KOPT-K1 (cell line): ENCODE data around the gene EPHA10.

Experiments
- H3K27ac ChIP-seq: fragments of 200-600 bp; sonication (generic); 2 replicates; pipeline ENCODE4 v1.5.1; 2016; ENCODE audit warnings: antibody characterized with exemption, mild to moderate bottlenecking, low read depth, low read length; ENCODE audit not compliant: poor library complexity, severe bottlenecking
- H3K36me3 ChIP-seq: fragments of 200-600 bp; sonication (generic); 2 replicates; pipeline ENCODE4 v1.5.1; 2017; ENCODE audit warnings: antibody characterized with exemption, mild to moderate bottlenecking, low read length, moderate library complexity; ENCODE audit not compliant: insufficient read depth
- H3K9me3 ChIP-seq: fragments of 200-600 bp; sonication (generic); 2 replicates; pipeline ENCODE4 v1.5.1; 2017; ENCODE audit warnings: antibody characterized with exemption, low read length, mild to moderate bottlenecking; ENCODE audit not compliant: insufficient read depth, poor library complexity, severe bottlenecking

The EPHA10 gene

DNA sequence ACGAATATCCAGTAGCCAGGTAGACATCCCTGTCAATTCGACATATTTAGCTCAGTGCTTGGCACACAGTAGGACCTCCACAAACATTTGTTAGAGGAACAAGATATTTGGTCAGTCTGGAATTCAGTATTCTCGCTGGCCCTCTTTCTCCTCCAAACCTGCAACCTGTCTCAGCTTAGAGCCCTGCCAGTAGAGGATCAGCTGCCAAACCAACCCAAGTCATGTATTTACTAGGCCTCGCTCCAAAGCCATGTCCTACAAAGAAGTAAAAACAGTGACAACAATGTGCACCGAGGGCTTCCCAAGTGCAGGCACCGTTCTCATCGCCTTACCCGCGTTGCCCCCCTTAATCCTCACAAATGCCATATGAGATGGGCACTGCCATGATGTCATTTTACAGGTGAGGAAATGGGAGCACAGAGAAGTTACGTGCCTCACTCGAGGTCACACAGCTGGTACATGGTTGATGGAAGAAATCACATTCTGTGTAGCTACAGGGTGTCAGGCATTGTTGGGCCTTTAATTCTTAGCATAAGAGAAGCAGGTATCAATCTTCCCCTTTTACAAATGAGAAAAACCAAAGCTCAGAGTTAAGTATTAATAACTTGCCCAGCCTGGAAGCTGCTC is 98.6 kb downstream of the EPHA10 start:
- Histone ChIP-seq H3K36me3 (no peaks in the 10 kb centered on the region), H3K27ac (no peak overlapping the region), H3K9me3 (no peaks in the 10 kb centered on the region)
